Stimulated activated CD4-positive, alpha-beta T cell treated with anti-CD3 and anti-CD28 coated beads, Interleukin-1b, Interleukin-23, amount 100 ng/mL, for 1 hour (primary cell): Measurements from ENCODE around the gene TAF11L13.
"Not testable (repeated sequence)": the region's sequence is repeated elsewhere in the genome, so short reads cannot be mapped to it uniquely, and the experiment has no call there.

Source experiments
- DNase-seq, 2 donors: peaks; one replicate each; pipeline ENCODE4 v3.0.0-alpha.2; 2020; ENCODE audit warnings: low read depth in 2 of 2

The TAF11L13 gene

GRCh38 chr5:17631788-17632187 lies at the start of gene TAF11L13:
TAF11L13 (plus strand) TSS chr5:17632088.
- DNase-seq: not testable (repeated sequence)

- not testable (repeated sequence) for DNase-seq
Measured at GRCh38 chr5:17585658-17586057, 46.2 kb upstream of the TAF11L13 start, which contains the start of gene TAF11L7. TAF11L7 (minus strand) TSS chr5:17585758.

- not testable (repeated sequence) for DNase-seq
Measured at GRCh38 chr5:17590860-17591259, 41.0 kb upstream of the TAF11L13 start, which contains the start of gene TAF11L8. TAF11L8 (minus strand) TSS chr5:17590960.

- not testable (repeated sequence) for DNase-seq
Measured at GRCh38 chr5:17594255-17594654, 37.6 kb upstream of the TAF11L13 start, which contains the start of gene TAF11L9. TAF11L9 (minus strand) TSS chr5:17594394.

GRCh38 chr5:17597728-17598127 lies 34.2 kb upstream of the TAF11L13 start, which contains the start of gene TAF11L10:
TAF11L10 (minus strand) TSS chr5:17597828.
- not testable (repeated sequence) for DNase-seq

GRCh38 chr5:17603880-17604279 lies 28.0 kb upstream of the TAF11L13 start, which contains the start of gene TAF11L11:
TAF11L11 (plus strand) TSS chr5:17604183.
- DNase-seq: not testable (repeated sequence)

- no peak for DNase-seq
Measured at GRCh38 chr5:17604951-17605350, 26.9 kb upstream of the TAF11L13 start.

GRCh38 chr5:17607461-17607860 lies 24.4 kb upstream of the TAF11L13 start:
- DNase-seq: not testable (repeated sequence)

GRCh38 chr5:17610092-17610491 lies 21.8 kb upstream of the TAF11L13 start, which contains the start of gene TAF11L12:
TAF11L12 (plus strand) TSS chr5:17610392.
- not testable (repeated sequence) for DNase-seq

- no peak for DNase-seq
Measured at GRCh38 chr5:17614872-17615605, 16.8 kb upstream of the TAF11L13 start.

GRCh38 chr5:17619354-17619753 lies 12.5 kb upstream of the TAF11L13 start:
- no peak for DNase-seq

- no peak for DNase-seq
Measured at GRCh38 chr5:17620627-17621026, 11.3 kb upstream of the TAF11L13 start.

GRCh38 chr5:17625686-17626085 lies 6.2 kb upstream of the TAF11L13 start:
- DNase-seq: no peak

- no peak for DNase-seq
Measured at GRCh38 chr5:17634160-17634559, 2.3 kb downstream of the TAF11L13 start, which contains the start of gene TAF11L14. TAF11L14 (plus strand) TSS chr5:17634460.

GRCh38 chr5:17649232-17649631 lies 17.3 kb downstream of the TAF11L13 start:
- DNase-seq: not testable (repeated sequence)

GRCh38 chr5:17655201-17655759 lies 23.4 kb downstream of the TAF11L13 start:
- DNase-seq: not testable (repeated sequence)

GRCh38 chr5:17655921-17656320 lies 24.0 kb downstream of the TAF11L13 start:
- DNase-seq: no peak

- DNase-seq: no peak
Measured at GRCh38 chr5:17663182-17663581, 31.3 kb downstream of the TAF11L13 start.

GRCh38 chr5:17665836-17666235 lies 33.9 kb downstream of the TAF11L13 start:
- no peak for DNase-seq

- no peak for DNase-seq
Measured at GRCh38 chr5:17666726-17667235, 34.9 kb downstream of the TAF11L13 start.

GRCh38 chr5:17670353-17670752 lies 38.5 kb downstream of the TAF11L13 start:
- no peak for DNase-seq

GRCh38 chr5:17678751-17679324 lies 47.0 kb downstream of the TAF11L13 start:
- no peak for DNase-seq
